Measurements from ENCODE around the gene WDR3.

The WDR3 gene

GRCh38 chr1:117929343-117930172, at the start of gene WDR3, which contains the start of gene GDAP2:
Gene WDR3, plus strand, starts transcription at chr1:117929739. Its CDS starts 3,581 bp downstream, at chr1:117933320.
Gene GDAP2, minus strand, starts transcription at chr1:117929621. Its CDS starts 9,264 bp downstream, at chr1:117920357.
- TF ChIP-seq CTCF (IDR thresholded peaks at IDR 0.05; ENCODE audit: insufficient read depth, low read depth, low read length, missing control alignments), result no peak
- H3K4me3 ChIP-seq (ENCODE audit: low read depth, low read length), result peak within 1 kb of the TSS; percentile 74
- peak; percentile 97 for DNase-seq (ENCODE audit: low read depth)

GRCh38 chr1:117883616-117884015, 45.9 kb upstream of the WDR3 start:
- no peak for TF ChIP-seq CTCF (IDR thresholded peaks at IDR 0.05; ENCODE audit: insufficient read depth, low read depth, low read length, missing control alignments)
- no peak overlapping the region for H3K4me3 ChIP-seq (ENCODE audit: low read depth, low read length)
- DNase-seq (ENCODE audit: low read depth), result no peak

GRCh38 chr1:117886101-117886795, 43.3 kb upstream of the WDR3 start:
- H3K4me3 ChIP-seq (ENCODE audit: low read depth, low read length), result no peak overlapping the region
- TF ChIP-seq CTCF (IDR thresholded peaks at IDR 0.05; ENCODE audit: insufficient read depth, low read depth, low read length, missing control alignments), result no peak
- no peak for DNase-seq (ENCODE audit: low read depth)

GRCh38 chr1:117890452-117890851, 39.1 kb upstream of the WDR3 start:
- DNase-seq (ENCODE audit: low read depth), result no peak
- no peak overlapping the region for H3K4me3 ChIP-seq (ENCODE audit: low read depth, low read length)
- no peak for TF ChIP-seq CTCF (IDR thresholded peaks at IDR 0.05; ENCODE audit: insufficient read depth, low read depth, low read length, missing control alignments)

- no peak for TF ChIP-seq CTCF (IDR thresholded peaks at IDR 0.05; ENCODE audit: insufficient read depth, low read depth, low read length, missing control alignments)
- no peak overlapping the region for H3K4me3 ChIP-seq (ENCODE audit: low read depth, low read length)
- DNase-seq (ENCODE audit: low read depth), result no peak
These were observed 37.0 kb upstream of the WDR3 start for GRCh38 chr1:117892512-117892911.

- TF ChIP-seq CTCF (IDR thresholded peaks at IDR 0.05; ENCODE audit: insufficient read depth, low read depth, low read length, missing control alignments), result no peak
- no peak for DNase-seq (ENCODE audit: low read depth)
- no peak overlapping the region for H3K4me3 ChIP-seq (ENCODE audit: low read depth, low read length)
These were observed 35.5 kb upstream of the WDR3 start for GRCh38 chr1:117894078-117894477.
